ENCODE data around the gene THSD4.

Gene THSD4

DNA sequence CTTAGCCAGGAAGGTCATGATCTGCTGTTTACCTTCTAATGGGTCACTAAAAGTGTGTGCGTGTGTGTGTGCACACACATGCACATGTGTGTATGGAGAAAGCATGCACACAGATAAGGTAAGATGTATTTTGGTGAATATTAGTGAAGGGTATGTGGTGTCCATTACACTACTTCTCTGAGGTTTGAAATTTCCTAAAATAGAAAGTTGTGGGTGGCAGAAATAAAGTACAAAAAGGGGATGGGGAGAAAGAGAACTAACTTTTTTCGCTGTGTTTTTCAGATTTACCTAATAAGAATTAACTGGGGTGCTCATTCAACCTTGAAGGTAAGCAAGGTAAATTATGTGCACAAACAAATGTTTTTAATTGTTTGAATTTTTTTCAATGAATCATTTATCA is 670.7 kb downstream of the THSD4 start:
- ChIA-PET CTCF (interaction anchor here (1.2 to 1.8 kb wide), 3 partner anchors 15 to 370 kb away, joined by 5 to 8 read pairs (median 8); no protein-coding TSS in a partner anchor), POLR2A (interaction anchor here (0.7 kb wide), 1 partner anchor 415 kb away, joined by 4 read pairs; no protein-coding TSS in a partner anchor)
- no peak for TF ChIP-seq CTCF (IDR thresholded peaks at IDR 0.05; ENCODE audit: control extremely low read depth, extremely low read depth, low read depth, missing control alignments)
- no peak for DNase-seq (ENCODE audit: extremely low spot score)

GRCh38 chr15:71786673-71787072 is 671.4 kb downstream of the THSD4 start:
- no peak for DNase-seq (ENCODE audit: extremely low spot score)
- no peak for TF ChIP-seq CTCF (IDR thresholded peaks at IDR 0.05; ENCODE audit: control extremely low read depth, extremely low read depth, low read depth, missing control alignments)
- CTCF ChIA-PET: interaction anchor here (1.0 to 1.8 kb wide), 3 partner anchors 14 to 370 kb away, joined by 4 to 8 read pairs (median 8); no protein-coding TSS in a partner anchor
- POLR2A ChIA-PET: interaction anchor here (0.7 kb wide), 1 partner anchor 414 kb away, joined by 4 read pairs; no protein-coding TSS in a partner anchor

DNA sequence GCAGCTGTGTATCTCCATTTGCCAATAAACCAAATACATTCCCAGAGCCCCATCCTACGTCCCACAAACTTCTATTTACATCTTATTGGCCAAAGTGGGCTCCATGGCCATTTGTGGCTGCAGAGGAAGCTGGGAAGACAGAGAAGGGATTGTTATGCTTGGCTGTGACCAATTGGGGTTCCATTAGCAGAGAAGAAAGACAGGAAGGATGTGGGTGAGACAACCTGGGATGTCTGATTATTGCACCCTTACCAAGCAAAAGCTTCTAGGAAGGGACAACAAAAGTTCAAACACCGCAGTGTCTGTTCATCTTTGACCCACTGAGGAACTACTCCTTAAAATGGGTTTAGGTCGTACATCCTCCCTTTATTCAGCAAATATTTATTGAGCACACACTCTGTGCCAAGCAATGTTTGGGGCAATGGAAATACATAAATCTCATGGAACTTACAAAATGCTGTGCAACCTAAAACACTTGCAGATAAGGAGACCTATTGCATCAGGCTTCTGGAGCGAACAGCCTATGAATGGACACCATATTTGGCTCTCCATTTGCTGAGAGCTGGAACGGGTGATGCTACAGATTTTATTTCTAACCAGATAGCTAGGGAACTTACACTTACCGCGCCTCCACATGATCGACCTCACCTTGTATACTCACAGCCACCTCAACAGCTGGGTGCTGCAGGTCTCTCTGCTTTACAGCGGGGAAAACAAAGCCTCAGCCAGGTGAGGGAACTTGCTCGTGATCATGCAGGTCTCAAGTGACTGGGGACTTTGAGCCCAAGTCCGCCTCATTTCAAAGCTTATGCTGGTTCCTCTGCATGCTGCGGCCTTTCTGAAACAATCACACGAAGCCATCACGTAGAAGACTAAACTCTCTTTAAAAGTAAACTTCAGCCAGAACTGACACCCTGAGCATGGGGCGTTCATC is 673.6 kb downstream of the THSD4 start:
- no peak for DNase-seq (ENCODE audit: extremely low spot score)
- ChIA-PET POLR2A (no interaction called here), CTCF (interaction anchor here (1.0 to 5.1 kb wide), 4 partner anchors 8 to 45 kb away, joined by 4 to 32 read pairs (median 11); no protein-coding TSS in a partner anchor)
- TF ChIP-seq CTCF (IDR thresholded peaks at IDR 0.05; ENCODE audit: control extremely low read depth, extremely low read depth, low read depth, missing control alignments): no peak

GRCh38 chr15:71789616-71790015 is 674.3 kb downstream of the THSD4 start:
- no peak for DNase-seq (ENCODE audit: extremely low spot score)
- TF ChIP-seq CTCF (IDR thresholded peaks at IDR 0.05; ENCODE audit: control extremely low read depth, extremely low read depth, low read depth, missing control alignments): no peak
- CTCF ChIA-PET: interaction anchor here (1.9 to 5.1 kb wide), 3 partner anchors 9 to 14 kb away, joined by 6 to 32 read pairs (median 16); no protein-coding TSS in a partner anchor
- POLR2A ChIA-PET: no interaction called here

- TF ChIP-seq CTCF (IDR thresholded peaks at IDR 0.05; ENCODE audit: control extremely low read depth, extremely low read depth, low read depth, missing control alignments): no peak
- ChIA-PET POLR2A (no interaction called here), CTCF (interaction anchor here (1.1 to 5.1 kb wide), 4 partner anchors 9 to 46 kb away, joined by 3 to 32 read pairs (median 10); no protein-coding TSS in a partner anchor)
- no peak for DNase-seq (ENCODE audit: extremely low spot score)
Observed at GRCh38 chr15:71790081-71790480, 674.8 kb downstream of the THSD4 start.

DNA sequence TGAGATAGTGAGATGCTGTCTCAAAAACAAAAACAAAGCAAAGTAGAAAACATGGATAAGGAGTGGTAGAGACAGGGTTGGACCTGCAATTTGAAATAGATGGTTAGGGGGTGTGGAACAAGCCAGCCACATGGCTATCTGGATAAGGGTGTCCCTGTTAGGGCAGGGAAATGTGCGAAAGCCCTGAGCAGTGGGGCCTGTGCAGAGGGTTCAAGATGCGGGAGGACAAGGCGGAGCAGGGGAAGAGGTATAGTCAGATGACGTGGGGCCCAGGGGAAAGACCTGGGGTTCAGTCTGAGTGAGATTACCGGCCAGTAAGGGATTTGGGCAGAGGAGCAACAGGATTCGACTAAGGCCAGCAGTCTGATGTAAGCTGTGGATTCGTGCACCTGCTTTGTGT is 676.7 kb downstream of the THSD4 start:
- CTCF ChIA-PET: interaction anchor here (0.8 to 5.1 kb wide), 3 partner anchors 11 to 48 kb away, joined by 3 to 32 read pairs (median 16); no protein-coding TSS in a partner anchor
- POLR2A ChIA-PET: no interaction called here
- no peak for TF ChIP-seq CTCF (IDR thresholded peaks at IDR 0.05; ENCODE audit: control extremely low read depth, extremely low read depth, low read depth, missing control alignments)
- DNase-seq (ENCODE audit: extremely low spot score): no peak

Data from GM10248 (cell line).